K562 (cell line): ENCODE measurements around the gene CCDC78. TPM values are rescaled to one million over a fixed set of nuclear protein-coding genes. Genes with fewer than 3 reads are reported as not detected.
A peak's percentile ranks its signal among the peaks of the same experiment; 100 is the strongest.

ENCODE experiments used
- CC2D1A ChIP-seq: fragments of 450-650 bp; IDR thresholded peaks from 2 replicates; pipeline ENCODE4 v1.6.1; 2017; ENCODE audit warnings: mild to moderate bottlenecking
- CSDE1 ChIP-seq, 2 experiments: fragments of 450-650 bp; IDR thresholded peaks; 2 replicates each; pipeline ENCODE4 v1.6.1; 2016; ENCODE audit warnings: mild to moderate bottlenecking in 1 of 2
- E2F1 ChIP-seq: sonication (generic); formaldehyde crosslinking; IDR thresholded peaks from 2 replicates; pipeline ENCODE4 v1.8.1; 2023; ENCODE audit warnings: mild to moderate bottlenecking, missing genetic modification reagents, moderate library complexity
- ESRRA ChIP-seq: fragments of 450-650 bp; IDR thresholded peaks from 2 replicates; pipeline ENCODE4 v1.6.1; 2014; ENCODE audit warnings: low read depth, mild to moderate bottlenecking, moderate library complexity, borderline replicate concordance
- MTA3 ChIP-seq: fragments of 450-650 bp; formaldehyde crosslinking; IDR thresholded peaks from 2 replicates; pipeline ENCODE4 v1.6.1; 2017; ENCODE audit warnings: mild to moderate bottlenecking, borderline replicate concordance
- MXI1 ChIP-seq: IDR thresholded peaks from 2 replicates; pipeline ENCODE4 v1.6.1; 2011; ENCODE audit warnings: low read depth, mild to moderate bottlenecking, improper control_type of control experiment, low read length
- NFXL1 ChIP-seq: fragments of 450-650 bp; formaldehyde crosslinking; IDR thresholded peaks from 2 replicates; pipeline ENCODE4 v1.4.0; 2021; ENCODE audit warnings: mild to moderate bottlenecking
- RBFOX2 ChIP-seq: fragments of 200-400 bp; formaldehyde crosslinking; IDR thresholded peaks from 2 replicates; pipeline ENCODE4 v1.6.1; 2017; ENCODE audit warnings: low read depth, mild to moderate bottlenecking, low read length, moderate library complexity
- SRF ChIP-seq, 2 experiments: fragments of 250-450, 450-650 bp in 1 of 2; sonication (Bioruptor Pico) in 1 of 2; sonication (generic) in 1 of 2; formaldehyde crosslinking; IDR thresholded peaks; 2 replicates each; pipeline versions ENCODE4 v1.5.0 to v1.5.1; 2020 to 2022; ENCODE audit warnings: mild to moderate bottlenecking in 1 of 2, missing genetic modification reagents in 1 of 2
- TAF15 ChIP-seq: fragments of 200-400 bp; formaldehyde crosslinking; IDR thresholded peaks from 2 replicates; pipeline ENCODE4 v1.6.1; 2017; ENCODE audit warnings: mild to moderate bottlenecking, low read depth, low read length, moderate library complexity
- TBP ChIP-seq: optimal IDR thresholded peaks from 2 replicates; pipeline ENCODE3; 2011; ENCODE audit warnings: low read depth, low read length, improper control_type of control experiment
- ZNF584 ChIP-seq: fragments of 200-800 bp; sonication (Bioruptor generic); IDR thresholded peaks from 2 replicates; pipeline ENCODE4 v1.6.1; 2016; ENCODE audit warnings: low read depth, mild to moderate bottlenecking, missing genetic modification characterization, missing compliant biosample characterization
- ZNF766 ChIP-seq: fragments of 200-800 bp; sonication (Bioruptor generic); conservative IDR thresholded peaks from 2 replicates; pipeline ENCODE4 v1.6.1; 2016; ENCODE audit warnings: missing genetic modification characterization, missing compliant biosample characterization
- polyA plus RNA-seq, 8 experiments: library from polyadenylated mRNA; depleted of rRNA in 4 of 8; stranded (reverse) in 5 of 8; unstranded in 3 of 8; fragments of >200 nt; fragmentation: Nextera tagmentation in 2 of 8; fragmentation: Illumina TruSeq in 1 of 8; extraction: Ambion mirVana in 2 of 8; extraction: Trizol in 1 of 8; gene quantifications; 2 replicates each; pipeline versions ENCODE4 v1.2.1 to v1.2.3, GENCODE V29; 2011 to 2014; ENCODE audit warnings: inconsistent platforms in 1 of 8, missing spikeins in 1 of 8
- total RNA-seq, 7 experiments: library from RNA; depleted of rRNA in 6 of 7; stranded (reverse); fragments of >200 nt in 6 of 7; fragmentation: Illumina TruSeq in 2 of 7; extraction: Trizol in 2 of 7; gene quantifications; 2 replicates each; pipeline versions ENCODE4 v1.2.1 to v1.2.3, GENCODE V29; 2011 to 2021; ENCODE audit warnings: low replicate concordance in 1 of 7
- TF ChIP-seq, protein P1 (sequence below): fragments of 200-800 bp; sonication (Bioruptor generic); IDR thresholded peaks from 2 replicates; pipeline ENCODE4 v1.6.1; 2017; ENCODE audit warnings: missing genetic modification characterization, missing compliant biosample characterization
- TF ChIP-seq, protein P2 (sequence below), 2 experiments: fragments of 450-650 bp; conservative IDR thresholded peaks; 2 replicates each; pipeline ENCODE4 v1.6.1; 2017; ENCODE audit warnings: mild to moderate bottlenecking in 2 of 2, moderate library complexity in 2 of 2

Gene CCDC78
- total and polyA plus RNA-seq, 9 of the 15 experiments (the other 6 are each of a cell fraction or from before 2014, with no cell fraction given), result 0.24 to 17.7 (median 2.9) TPM

DNA sequence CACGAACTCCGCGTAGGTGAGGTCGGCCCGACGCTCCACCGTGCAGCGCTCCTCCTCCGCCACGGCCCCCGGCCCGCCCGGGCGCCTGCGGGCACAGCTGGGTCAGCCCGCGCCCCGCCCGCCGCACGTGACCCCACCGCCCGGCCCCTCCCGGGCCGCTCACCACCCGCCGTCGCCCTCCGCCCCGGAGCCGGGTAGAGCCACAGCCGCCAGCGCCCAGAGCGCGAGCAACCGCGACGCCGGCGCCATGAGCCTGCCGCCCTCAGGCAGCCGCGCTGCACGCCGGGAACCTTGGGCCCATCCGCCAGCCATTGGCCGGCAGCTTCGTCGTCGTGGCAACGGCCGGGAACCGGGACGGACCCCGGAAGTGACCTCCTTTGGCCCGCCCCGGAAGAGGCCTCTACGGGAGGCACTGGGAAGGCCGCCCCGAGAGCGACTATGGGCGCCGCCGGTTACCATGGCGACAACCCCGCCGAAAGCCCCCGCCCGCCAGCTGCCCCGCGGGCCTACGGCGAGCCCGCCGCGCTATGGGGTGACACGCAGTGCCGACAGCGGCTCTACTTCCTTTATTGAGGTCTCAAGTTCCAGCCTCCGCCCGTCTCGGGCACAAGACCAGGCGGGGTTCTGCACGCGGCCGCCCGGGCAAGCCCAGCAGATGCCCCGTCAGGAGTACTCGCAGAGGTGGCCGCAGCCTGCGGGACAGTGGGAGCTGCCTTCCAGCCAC is 42.0 kb downstream of the CCDC78 start, which contains the start of gene JMJD8 (continued):
- TF ChIP-seq RBFOX2 (peak; percentile 83), TAF15 (no peak), ZNF766 (CRISPR knock-in tag) (0 out of 2 replicates have a peak, but pooled peaks have one; percentile 55), MTA3 (peak; percentile 63; the same call in 1 of the 2 replicates), NFXL1 (CRISPR knock-in tag) (no peak), TBP (peak; percentile 79), ESRRA (0 out of 2 replicates have a peak, but pooled peaks have one; percentile 44), CSDE1 (IDR thresholded peaks at IDR 0.05) (peak in 1 of 2 experiments; percentile 96; a peak in 1 of 4 replicates), MXI1 (peak; percentile 94), SRF (CRISPR knock-in tag; IDR thresholded peaks at IDR 0.05) (peak in 1 of 2 experiments; percentile 92; a peak in 2 of 4 replicates), ZNF584 (CRISPR knock-in tag) (no peak), E2F1 (CRISPR knock-in tag) (no peak), CC2D1A (no peak)
- TF ChIP-seq, protein P1, sequence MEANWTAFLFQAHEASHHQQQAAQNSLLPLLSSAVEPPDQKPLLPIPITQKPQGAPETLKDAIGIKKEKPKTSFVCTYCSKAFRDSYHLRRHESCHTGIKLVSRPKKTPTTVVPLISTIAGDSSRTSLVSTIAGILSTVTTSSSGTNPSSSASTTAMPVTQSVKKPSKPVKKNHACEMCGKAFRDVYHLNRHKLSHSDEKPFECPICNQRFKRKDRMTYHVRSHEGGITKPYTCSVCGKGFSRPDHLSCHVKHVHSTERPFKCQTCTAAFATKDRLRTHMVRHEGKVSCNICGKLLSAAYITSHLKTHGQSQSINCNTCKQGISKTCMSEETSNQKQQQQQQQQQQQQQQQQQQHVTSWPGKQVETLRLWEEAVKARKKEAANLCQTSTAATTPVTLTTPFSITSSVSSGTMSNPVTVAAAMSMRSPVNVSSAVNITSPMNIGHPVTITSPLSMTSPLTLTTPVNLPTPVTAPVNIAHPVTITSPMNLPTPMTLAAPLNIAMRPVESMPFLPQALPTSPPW, result peak; percentile 71
- TF ChIP-seq, protein P2, sequence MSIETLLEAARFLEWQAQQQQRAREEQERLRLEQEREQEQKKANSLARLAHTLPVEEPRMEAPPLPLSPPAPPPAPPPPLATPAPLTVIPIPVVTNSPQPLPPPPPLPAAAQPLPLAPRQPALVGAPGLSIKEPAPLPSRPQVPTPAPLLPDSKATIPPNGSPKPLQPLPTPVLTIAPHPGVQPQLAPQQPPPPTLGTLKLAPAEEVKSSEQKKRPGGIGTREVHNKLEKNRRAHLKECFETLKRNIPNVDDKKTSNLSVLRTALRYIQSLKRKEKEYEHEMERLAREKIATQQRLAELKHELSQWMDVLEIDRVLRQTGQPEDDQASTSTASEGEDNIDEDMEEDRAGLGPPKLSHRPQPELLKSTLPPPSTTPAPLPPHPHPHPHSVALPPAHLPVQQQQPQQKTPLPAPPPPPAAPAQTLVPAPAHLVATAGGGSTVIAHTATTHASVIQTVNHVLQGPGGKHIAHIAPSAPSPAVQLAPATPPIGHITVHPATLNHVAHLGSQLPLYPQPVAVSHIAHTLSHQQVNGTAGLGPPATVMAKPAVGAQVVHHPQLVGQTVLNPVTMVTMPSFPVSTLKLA (conservative IDR thresholded peaks at IDR 0.05), result peak in 1 of 2 experiments; percentile 71; a peak in 3 of 4 replicates
